Left lung (tissue), 10 donors: ENCODE data around the gene LYRM7. TPM values are rescaled to one million over a fixed set of nuclear protein-coding genes. Genes with fewer than 3 reads are reported as not detected.

ENCODE experiments used
- ATAC-seq: fragments of 200-7000 bp; cut with Tn5 transposase; one replicate; pipeline ENCODE4 v1.9.1; 2020; ENCODE audit warnings: moderate library complexity
- DNase-seq, 4 donors: peaks; one replicate each; pipeline ENCODE4 v3.0.0-alpha.2; 2013 to 2020
- H3K27ac ChIP-seq, 2 donors: fragments of 200-600 bp; sonication (generic) in 1 of 2; one replicate each; pipeline versions ENCODE4 v1.5.0 to v1.8.0; 2020 to 2021
- H3K27me3 ChIP-seq, 2 donors: fragments of 200-600 bp; sonication (generic) in 1 of 2; one replicate each; pipeline versions ENCODE4 v1.5.0 to v1.8.0; 2020 to 2021
- H3K36me3 ChIP-seq, 2 donors: fragments of 200-600 bp; sonication (generic) in 1 of 2; one replicate each; pipeline versions ENCODE4 v1.5.0 to v1.8.0; 2020 to 2021
- H3K4me1 ChIP-seq, 2 donors: fragments of 200-600 bp; one replicate each; pipeline ENCODE4 v1.8.0; 2021
- H3K4me3 ChIP-seq, 2 donors: fragments of 200-600 bp; sonication (generic) in 1 of 2; one replicate each; pipeline versions ENCODE4 v1.5.0 to v1.8.0; 2020 to 2021; ENCODE audit warnings: mild to moderate bottlenecking in 1 of 2
- H3K9me3 ChIP-seq, 2 donors: fragments of 200-600 bp; sonication (generic) in 1 of 2; one replicate each; pipeline versions ENCODE4 v1.5.0 to v1.8.0; 2020 to 2021
- CTCF ChIP-seq, 2 donors: fragments of 200-600 bp; sonication (generic) in 1 of 2; IDR thresholded peaks; one replicate each; pipeline versions ENCODE4 v1.5.0 to v1.8.0; 2021; ENCODE audit warnings: antibody characterized with exemption in 2 of 2
- intact Hi-C, 2 donors: fragments of 100-400 bp; cut with DNase I; formaldehyde crosslinking; loops; one replicate each; pipeline versions ENCODE4 v1.11.2 to v1.14.2; 2022
- polyA plus RNA-seq, 6 donors: library from polyadenylated mRNA; unstranded; fragments of 120-200 nt; gene quantifications; one replicate each; pipeline ENCODE4 v1.2.1, GENCODE V29; 2013; ENCODE audit not compliant: insufficient read length in 6 of 6
- total RNA-seq, 2 donors: library from RNA; stranded (reverse); fragmentation: NEBNext Ultra II Directional; extraction: Animal tissue kit (Norgen Biotek cat#: 25700); gene quantifications; one replicate each; pipeline ENCODE4 v1.2.1, GENCODE V29; 2021
- donor health status: DM: no; HTN: yes; CAD: no.
- donor health status: DM: no; HTN: no; CAD: no.

Gene LYRM7
- total and polyA plus RNA-seq, 8 donors = 6.7 to 17.5 (median 13.3) TPM

DNA sequence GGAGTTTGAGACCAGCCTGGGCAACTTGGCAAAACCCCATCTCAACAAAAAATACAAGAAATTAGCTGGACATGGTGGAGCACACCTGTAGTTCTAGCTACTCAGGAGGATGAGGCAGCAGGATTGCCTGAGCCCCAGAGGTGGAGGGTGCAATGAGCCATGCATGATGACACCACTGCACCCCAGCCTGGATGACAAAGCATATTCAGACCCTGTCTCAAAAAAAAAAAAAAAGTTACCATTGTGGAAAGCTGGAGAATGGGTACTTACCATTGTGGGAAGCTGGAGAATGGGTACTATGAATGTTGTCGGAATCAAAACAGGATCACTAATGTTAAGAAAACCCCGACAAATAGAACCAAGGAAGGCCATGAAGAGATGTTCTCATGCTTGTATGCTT lies 31.4 kb upstream of the LYRM7 start:
- Histone ChIP-seq H3K36me3 (no peaks in the 10 kb centered on the region), H3K27ac (no peak overlapping the region), H3K9me3 (no peaks in the 10 kb centered on the region), H3K4me1 (no peaks in the 10 kb centered on the region), H3K4me3 (no peak overlapping the region), H3K27me3 (no peaks in the 10 kb centered on the region)
- ATAC-seq (no peak), DNase-seq (no peak)
- no peak for TF ChIP-seq CTCF (IDR thresholded peaks at IDR 0.05)
- intact Hi-C loops = no loop called here

GRCh38 chr5:131142970-131143617 lies 27.6 kb upstream of the LYRM7 start:
- ATAC-seq (no peak), DNase-seq (no peak)
- no peak overlapping the region for H3K27ac ChIP-seq
- H3K4me1 ChIP-seq = no peaks in the 10 kb centered on the region
- H3K36me3 ChIP-seq = no peaks in the 10 kb centered on the region
- intact Hi-C loops = no loop called here
- H3K9me3 ChIP-seq = no peaks in the 10 kb centered on the region
- H3K27me3 ChIP-seq = no peaks in the 10 kb centered on the region
- no peak overlapping the region for H3K4me3 ChIP-seq
- no peak for TF ChIP-seq CTCF (IDR thresholded peaks at IDR 0.05)

DNA sequence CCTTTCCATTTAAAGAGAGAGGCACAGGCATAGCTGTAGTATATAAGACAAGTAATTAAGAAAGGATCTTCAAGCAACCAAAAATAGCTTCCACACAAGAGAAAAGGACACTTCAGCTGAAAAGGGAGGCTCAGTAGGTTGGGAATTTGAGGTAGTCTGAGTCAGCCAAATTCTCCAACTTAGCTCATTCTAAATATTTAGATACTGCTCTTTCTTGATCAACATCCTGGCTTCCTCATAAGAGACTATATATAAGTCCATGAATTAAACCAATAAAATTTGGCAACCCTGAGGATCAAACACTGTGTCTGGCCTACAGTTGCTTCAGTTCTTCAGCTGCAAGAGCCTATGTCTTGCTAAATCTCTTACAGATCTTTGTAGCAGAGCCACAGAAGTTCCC lies 23.5 kb upstream of the LYRM7 start:
- intact Hi-C loops = no loop called here
- Histone ChIP-seq H3K36me3 (no peaks in the 10 kb centered on the region), H3K27me3 (no peaks in the 10 kb centered on the region), H3K27ac (no peak overlapping the region), H3K4me3 (no peak overlapping the region), H3K9me3 (no peaks in the 10 kb centered on the region), H3K4me1 (no peaks in the 10 kb centered on the region)
- ATAC-seq = no peak
- no peak for TF ChIP-seq CTCF (IDR thresholded peaks at IDR 0.05)
- no peak for DNase-seq

GRCh38 chr5:131148835-131149234 lies 21.9 kb upstream of the LYRM7 start:
- no peak for TF ChIP-seq CTCF (IDR thresholded peaks at IDR 0.05)
- Histone ChIP-seq H3K27ac (no peak overlapping the region), H3K4me3 (no peak overlapping the region), H3K9me3 (no peaks in the 10 kb centered on the region), H3K4me1 (no peaks in the 10 kb centered on the region), H3K27me3 (no peaks in the 10 kb centered on the region), H3K36me3 (no peaks in the 10 kb centered on the region)
- ATAC-seq (no peak), DNase-seq (no peak)
- intact Hi-C loops = no loop called here

DNA sequence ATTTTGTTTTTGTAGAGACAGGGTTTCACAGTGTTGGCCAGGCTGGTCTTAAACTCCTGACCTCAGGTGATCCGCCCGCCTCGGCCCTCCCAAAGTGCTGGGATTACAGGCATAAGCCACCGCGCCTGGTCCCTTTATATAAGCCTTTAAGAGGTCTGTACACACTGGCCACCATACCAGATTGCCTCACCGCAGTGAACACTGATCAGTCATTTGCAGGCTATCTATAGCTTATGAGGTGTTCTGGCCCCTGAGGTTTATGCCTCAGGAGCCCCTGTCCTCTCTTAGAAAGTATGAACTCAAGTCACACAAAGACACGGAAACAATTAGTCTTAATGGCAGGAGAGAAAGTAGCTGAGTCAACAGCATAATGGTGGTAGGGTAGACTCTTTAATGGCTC lies 20.3 kb upstream of the LYRM7 start:
- intact Hi-C loops = no loop called here
- Histone ChIP-seq H3K27me3 (no peaks in the 10 kb centered on the region), H3K9me3 (no peaks in the 10 kb centered on the region), H3K4me3 (no peak overlapping the region), H3K4me1 (no peaks in the 10 kb centered on the region), H3K36me3 (no peaks in the 10 kb centered on the region), H3K27ac (no peak overlapping the region)
- ATAC-seq (no peak), DNase-seq (no peak)
- no peak for TF ChIP-seq CTCF (IDR thresholded peaks at IDR 0.05)
